T-helper 17 cell (primary cell): ENCODE results near the gene HSD17B13. TPM values are rescaled to one million over a fixed set of nuclear protein-coding genes. Genes with fewer than 3 reads are reported as not detected.
"Not testable (repeated sequence)": the region's sequence is repeated elsewhere in the genome, so short reads cannot be mapped to it uniquely, and the experiment has no call there.

Source experiments
- ATAC-seq: fragments of 150-1000 bp; cut with Tn5 transposase; 2 replicates; pipeline ENCODE4 v1.10.0; 2021; ENCODE audit warnings: mild to moderate bottlenecking, moderate library complexity
- DNase-seq, 3 donors: peaks; one replicate each; pipeline versions ENCODE4 v3.0.0 to v3.0.0-alpha.2; 2020 to 2021
- H3K9me3 ChIP-seq: one replicate; pipeline ENCODE4 v1.7.0; 2013; ENCODE audit warnings: low read length, mild to moderate bottlenecking; ENCODE audit not compliant: control insufficient read depth, poor library complexity, severe bottlenecking
- H3K27ac Mint-ChIP-seq: one replicate; pipeline ENCODE4 v1.8.0; 2022; ENCODE audit warnings: mild to moderate bottlenecking, moderate library complexity, mixed read lengths
- H3K27me3 Mint-ChIP-seq: one replicate; pipeline ENCODE4 v1.8.0; 2022; ENCODE audit warnings: mixed read lengths
- H3K36me3 Mint-ChIP-seq: one replicate; pipeline ENCODE4 v1.8.0; 2022; ENCODE audit warnings: low read depth, mixed read lengths
- H3K4me1 Mint-ChIP-seq: one replicate; pipeline ENCODE4 v1.8.0; 2022; ENCODE audit warnings: mild to moderate bottlenecking, mixed read lengths
- H3K4me3 Mint-ChIP-seq: one replicate; pipeline ENCODE4 v1.8.0; 2022; ENCODE audit warnings: mild to moderate bottlenecking, moderate library complexity, mixed read lengths
- total RNA-seq, 4 donors: library from RNA in 2 of 4; stranded (reverse) in 2 of 4; gene quantifications; one replicate each; pipeline ENCODE4 v1.2.3 and lab custom pipeline; 2022 to 2026

The HSD17B13 gene
- total RNA-seq, 2 donors from 2014 or later: 0.20 TPM; not detected in 1

- not testable (repeated sequence) for H3K4me3 Mint-ChIP-seq, H3K27me3 Mint-ChIP-seq, DNase-seq, ATAC-seq, H3K9me3 ChIP-seq, H3K36me3 Mint-ChIP-seq, H3K4me1 Mint-ChIP-seq
- H3K27ac Mint-ChIP-seq: peak overlapping the region; percentile 37
These were observed 19.4 kb upstream of the HSD17B13 start for GRCh38 chr4:87341954-87342635.

GRCh38 chr4:87339440-87339839 lies 16.8 kb upstream of the HSD17B13 start:
- no peak overlapping the region for H3K27ac Mint-ChIP-seq
- H3K9me3 ChIP-seq: no peaks in the 10 kb centered on the region
- no peak overlapping the region for H3K4me3 Mint-ChIP-seq
- DNase-seq (no peak), ATAC-seq (no peak)
- H3K27me3 Mint-ChIP-seq: no peaks in the 10 kb centered on the region
- H3K4me1 Mint-ChIP-seq: no peaks in the 10 kb centered on the region
- peaks cover 8% of the 10 kb centered on the region for H3K36me3 Mint-ChIP-seq

- ATAC-seq: no peak
These were observed 14.7 kb upstream of the HSD17B13 start for GRCh38 chr4:87337361-87337760.

GRCh38 chr4:87333267-87333666 lies 10.6 kb upstream of the HSD17B13 start:
- DNase-seq: no peak
- no peaks in the 10 kb centered on the region for H3K27me3 Mint-ChIP-seq
- ATAC-seq: no peak
- H3K4me1 Mint-ChIP-seq: no peaks in the 10 kb centered on the region
- H3K4me3 Mint-ChIP-seq: no peak overlapping the region
- peaks cover 6% of the 10 kb centered on the region for H3K36me3 Mint-ChIP-seq
- no peak overlapping the region for H3K27ac Mint-ChIP-seq
- H3K9me3 ChIP-seq: peaks cover 9% of the 10 kb centered on the region

More at GRCh38 chr4:87337361-87337760, 14.7 kb upstream of the HSD17B13 start:
- Mint-ChIP-seq H3K27ac (no peak overlapping the region), H3K36me3 (peaks cover 8% of the 10 kb centered on the region), H3K4me3 (no peak overlapping the region), H3K27me3 (no peaks in the 10 kb centered on the region), H3K4me1 (no peaks in the 10 kb centered on the region)
- DNase-seq: no peak
- peaks cover 9% of the 10 kb centered on the region for H3K9me3 ChIP-seq

- Mint-ChIP-seq H3K4me3 (no peak overlapping the region), H3K36me3 (no peaks in the 10 kb centered on the region), H3K4me1 (no peaks in the 10 kb centered on the region), H3K27ac (no peak overlapping the region), H3K27me3 (no peaks in the 10 kb centered on the region)
- peaks cover 9% of the 10 kb centered on the region for H3K9me3 ChIP-seq
- ATAC-seq (no peak), DNase-seq (no peak)
These were observed 8.1 kb upstream of the HSD17B13 start for GRCh38 chr4:87330761-87331160.

- Mint-ChIP-seq H3K27me3 (no peaks in the 10 kb centered on the region), H3K36me3 (no peaks in the 10 kb centered on the region), H3K4me1 (no peaks in the 10 kb centered on the region), H3K27ac (no peak overlapping the region), H3K4me3 (no peak overlapping the region)
- H3K9me3 ChIP-seq: no peaks in the 10 kb centered on the region
- DNase-seq (no peak), ATAC-seq (no peak)
These were observed 4.5 kb upstream of the HSD17B13 start for GRCh38 chr4:87327136-87327535.

- ATAC-seq (no peak), DNase-seq (no peak)
- H3K36me3 Mint-ChIP-seq: no peaks in the 10 kb centered on the region
- H3K27ac Mint-ChIP-seq: no peak overlapping the region
- no peaks in the 10 kb centered on the region for H3K9me3 ChIP-seq
- no peaks in the 10 kb centered on the region for H3K4me1 Mint-ChIP-seq
- H3K27me3 Mint-ChIP-seq: no peaks in the 10 kb centered on the region
- H3K4me3 Mint-ChIP-seq: no peak overlapping the region
These were observed 3.8 kb upstream of the HSD17B13 start for GRCh38 chr4:87326460-87326859.

- H3K27ac Mint-ChIP-seq: no peak overlapping the region
- H3K9me3 ChIP-seq: no peaks in the 10 kb centered on the region
- H3K4me3 Mint-ChIP-seq: no peak overlapping the region
- no peaks in the 10 kb centered on the region for H3K27me3 Mint-ChIP-seq
- ATAC-seq: no peak
- H3K4me1 Mint-ChIP-seq: no peaks in the 10 kb centered on the region
- DNase-seq: no peak
- no peaks in the 10 kb centered on the region for H3K36me3 Mint-ChIP-seq
These were observed 794 bp downstream of the HSD17B13 start for GRCh38 chr4:87321888-87322287.

- H3K27ac Mint-ChIP-seq: no peak overlapping the region
These were observed 5.2 kb downstream of the HSD17B13 start for GRCh38 chr4:87317527-87317926.

GRCh38 chr4:87316961-87317360 lies 5.7 kb downstream of the HSD17B13 start:
- DNase-seq: no peak
- Mint-ChIP-seq H3K27ac (no peak overlapping the region), H3K36me3 (no peaks in the 10 kb centered on the region), H3K4me1 (no peaks in the 10 kb centered on the region), H3K27me3 (no peaks in the 10 kb centered on the region), H3K4me3 (no peak overlapping the region)
- no peaks in the 10 kb centered on the region for H3K9me3 ChIP-seq
- ATAC-seq: no peak

More at GRCh38 chr4:87317527-87317926, 5.2 kb downstream of the HSD17B13 start:
- Mint-ChIP-seq H3K4me1 (no peaks in the 10 kb centered on the region), H3K4me3 (no peak overlapping the region), H3K36me3 (no peaks in the 10 kb centered on the region), H3K27me3 (no peaks in the 10 kb centered on the region)
- ATAC-seq (no peak), DNase-seq (no peak)
- no peaks in the 10 kb centered on the region for H3K9me3 ChIP-seq

- H3K27me3 Mint-ChIP-seq, H3K36me3 Mint-ChIP-seq, DNase-seq, H3K9me3 ChIP-seq, H3K4me3 Mint-ChIP-seq, H3K27ac Mint-ChIP-seq, H3K4me1 Mint-ChIP-seq, ATAC-seq: not testable (repeated sequence)
These were observed 7.7 kb downstream of the HSD17B13 start for GRCh38 chr4:87315000-87315399.

- DNase-seq (no peak), ATAC-seq (no peak)
- no peaks in the 10 kb centered on the region for H3K9me3 ChIP-seq
- H3K27ac Mint-ChIP-seq: no peak overlapping the region
- no peaks in the 10 kb centered on the region for H3K27me3 Mint-ChIP-seq
- no peaks in the 10 kb centered on the region for H3K4me1 Mint-ChIP-seq
- peaks cover 2% of the 10 kb centered on the region for H3K36me3 Mint-ChIP-seq
- no peak overlapping the region for H3K4me3 Mint-ChIP-seq
These were observed 8.9 kb downstream of the HSD17B13 start for GRCh38 chr4:87313756-87314155.

GRCh38 chr4:87311684-87312083 lies 11.0 kb downstream of the HSD17B13 start:
- no peaks in the 10 kb centered on the region for H3K27me3 Mint-ChIP-seq
- no peak overlapping the region for H3K4me3 Mint-ChIP-seq
- no peak overlapping the region for H3K27ac Mint-ChIP-seq
- ATAC-seq: no peak
- H3K9me3 ChIP-seq: no peaks in the 10 kb centered on the region
- H3K36me3 Mint-ChIP-seq: peaks cover 2% of the 10 kb centered on the region
- H3K4me1 Mint-ChIP-seq: no peaks in the 10 kb centered on the region
- DNase-seq: no peak

GRCh38 chr4:87310691-87311335 lies 11.9 kb downstream of the HSD17B13 start:
- no peak overlapping the region for H3K27ac Mint-ChIP-seq
- DNase-seq: no peak
- H3K4me3 Mint-ChIP-seq: no peak overlapping the region
- ATAC-seq: no peak
- H3K36me3 Mint-ChIP-seq: peaks cover 2% of the 10 kb centered on the region
- no peaks in the 10 kb centered on the region for H3K9me3 ChIP-seq
- no peaks in the 10 kb centered on the region for H3K27me3 Mint-ChIP-seq
- H3K4me1 Mint-ChIP-seq: peaks cover 3% of the 10 kb centered on the region
